Calu3 (cell line): ENCODE results near the gene ESRP2. TPM values are rescaled to one million over a fixed set of nuclear protein-coding genes. Genes with fewer than 3 reads are reported as not detected.

Source experiments
- BruUV-seq: library from RNA; stranded (reverse); fragments of 400-500 nt; replicated peaks from 2 replicates; lab custom pipeline; 2021; lab: Mats Ljungman, UMichigan
- CTCF ChIA-PET: fragments of 300-600 bp; sonication (Branson Sonifier 250); formaldehyde crosslinking; loops from one replicate; lab custom pipeline; 2022; ENCODE audit warnings: antibody characterized with exemption; lab: Charles Lee
- DNase-seq: peaks from one replicate; pipeline ENCODE4 v3.0.0; 2022
- H3K27ac Mint-ChIP-seq: one replicate; pipeline ENCODE4 v1.8.0; 2022; ENCODE audit warnings: mixed read lengths; ENCODE audit not compliant: unreplicated experiment
- H3K27me3 Mint-ChIP-seq: one replicate; pipeline ENCODE4 v1.8.0; 2022; ENCODE audit warnings: mixed read lengths; ENCODE audit not compliant: unreplicated experiment
- H3K36me3 Mint-ChIP-seq: one replicate; pipeline ENCODE4 v1.8.0; 2022; ENCODE audit warnings: mild to moderate bottlenecking, moderate library complexity, mixed read lengths; ENCODE audit not compliant: insufficient read depth, unreplicated experiment
- H3K4me1 Mint-ChIP-seq: one replicate; pipeline ENCODE4 v1.8.0; 2022; ENCODE audit warnings: mild to moderate bottlenecking, low read depth, mixed read lengths; ENCODE audit not compliant: unreplicated experiment
- H3K4me3 Mint-ChIP-seq: one replicate; pipeline ENCODE4 v1.8.0; 2022; ENCODE audit warnings: mild to moderate bottlenecking, low read depth, moderate library complexity, mixed read lengths; ENCODE audit not compliant: unreplicated experiment
- H3K9me3 Mint-ChIP-seq: one replicate; pipeline ENCODE4 v1.8.0; 2022; ENCODE audit warnings: low read depth, mixed read lengths; ENCODE audit not compliant: unreplicated experiment
- intact Hi-C: fragments of 100-400 bp; cut with micrococcal nuclease; formaldehyde crosslinking; loops from one replicate; pipeline ENCODE4 v1.10.0; 2022; ENCODE audit not compliant: unreplicated experiment
- total RNA-seq: library from RNA; stranded (reverse); gene quantifications from 2 replicates; pipeline ENCODE4 v1.2.3, GENCODE V29; 2022
- TF ChIP-seq, protein P1 (sequence below): fragments of 200-600 bp; IDR thresholded peaks from one replicate; pipeline ENCODE4 v1.8.0; 2022; ENCODE audit warnings: antibody characterized with exemption; ENCODE audit not compliant: unreplicated experiment

Gene ESRP2
- total RNA-seq, 1 experiment from 2014 or later = 100 TPM

DNA sequence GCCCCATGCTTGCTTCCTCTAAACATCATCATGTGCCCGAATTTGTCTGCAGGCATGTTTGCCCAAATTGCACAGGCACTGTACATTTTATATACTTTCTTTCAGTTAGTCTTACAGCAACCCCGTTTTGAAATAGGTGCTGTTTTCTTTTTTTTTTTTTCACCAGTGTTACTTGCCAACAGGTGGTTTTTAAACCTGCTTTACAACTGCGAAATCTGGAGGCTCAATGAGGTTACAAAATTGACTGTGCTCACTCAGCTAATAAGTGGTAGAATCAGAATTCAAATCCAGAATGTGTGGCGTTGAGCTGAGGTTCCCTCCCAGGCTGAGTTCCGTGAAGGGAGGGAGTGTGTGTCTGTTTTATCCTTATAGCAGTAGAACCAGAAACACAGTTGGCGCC lies 15.0 kb upstream of the ESRP2 start:
- BruUV-seq = no TSS peak
- Mint-ChIP-seq H3K36me3 (peaks cover 25% of the 10 kb centered on the region), H3K27ac (no peak overlapping the region), H3K9me3 (no peaks in the 10 kb centered on the region), H3K4me3 (no peak overlapping the region), H3K4me1 (peaks cover 9% of the 10 kb centered on the region), H3K27me3 (no peaks in the 10 kb centered on the region)
- TF ChIP-seq, protein P1, sequence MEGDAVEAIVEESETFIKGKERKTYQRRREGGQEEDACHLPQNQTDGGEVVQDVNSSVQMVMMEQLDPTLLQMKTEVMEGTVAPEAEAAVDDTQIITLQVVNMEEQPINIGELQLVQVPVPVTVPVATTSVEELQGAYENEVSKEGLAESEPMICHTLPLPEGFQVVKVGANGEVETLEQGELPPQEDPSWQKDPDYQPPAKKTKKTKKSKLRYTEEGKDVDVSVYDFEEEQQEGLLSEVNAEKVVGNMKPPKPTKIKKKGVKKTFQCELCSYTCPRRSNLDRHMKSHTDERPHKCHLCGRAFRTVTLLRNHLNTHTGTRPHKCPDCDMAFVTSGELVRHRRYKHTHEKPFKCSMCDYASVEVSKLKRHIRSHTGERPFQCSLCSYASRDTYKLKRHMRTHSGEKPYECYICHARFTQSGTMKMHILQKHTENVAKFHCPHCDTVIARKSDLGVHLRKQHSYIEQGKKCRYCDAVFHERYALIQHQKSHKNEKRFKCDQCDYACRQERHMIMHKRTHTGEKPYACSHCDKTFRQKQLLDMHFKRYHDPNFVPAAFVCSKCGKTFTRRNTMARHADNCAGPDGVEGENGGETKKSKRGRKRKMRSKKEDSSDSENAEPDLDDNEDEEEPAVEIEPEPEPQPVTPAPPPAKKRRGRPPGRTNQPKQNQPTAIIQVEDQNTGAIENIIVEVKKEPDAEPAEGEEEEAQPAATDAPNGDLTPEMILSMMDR = no peak
- CTCF ChIA-PET = interaction anchor here (0.6 to 0.9 kb wide), 2 partner anchors 11 to 68 kb away, joined by 4 read pairs; no protein-coding TSS in a partner anchor
- DNase-seq = no peak
- intact Hi-C loops = no loop called here

DNA sequence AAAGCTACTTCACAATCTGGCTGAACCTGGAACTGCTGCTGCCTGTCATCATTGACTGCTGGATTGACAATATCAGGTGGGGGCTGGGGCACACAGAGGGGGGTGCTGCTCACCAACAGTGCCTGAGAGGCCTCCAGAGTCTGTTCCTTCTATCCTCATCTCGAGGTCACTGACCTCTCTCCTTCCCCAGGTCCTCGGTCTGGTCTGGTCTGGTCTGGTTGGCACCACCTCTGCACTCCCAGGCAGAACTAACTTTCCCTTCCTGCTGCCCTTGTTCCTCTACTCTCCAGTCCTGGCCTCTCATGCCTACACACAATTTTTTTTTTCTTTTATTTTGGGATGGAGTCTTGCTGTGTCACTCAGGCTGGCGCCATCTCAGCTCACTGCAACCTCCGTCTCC lies 13.4 kb upstream of the ESRP2 start:
- CTCF ChIA-PET = no interaction called here
- Mint-ChIP-seq H3K27me3 (no peaks in the 10 kb centered on the region), H3K27ac (no peak overlapping the region), H3K36me3 (peaks cover 40% of the 10 kb centered on the region), H3K4me3 (no peak overlapping the region), H3K9me3 (no peaks in the 10 kb centered on the region), H3K4me1 (peaks cover 21% of the 10 kb centered on the region)
- BruUV-seq = no TSS peak
- TF ChIP-seq, protein P1 = no peak
- intact Hi-C loops = no loop called here
- no peak for DNase-seq

DNA sequence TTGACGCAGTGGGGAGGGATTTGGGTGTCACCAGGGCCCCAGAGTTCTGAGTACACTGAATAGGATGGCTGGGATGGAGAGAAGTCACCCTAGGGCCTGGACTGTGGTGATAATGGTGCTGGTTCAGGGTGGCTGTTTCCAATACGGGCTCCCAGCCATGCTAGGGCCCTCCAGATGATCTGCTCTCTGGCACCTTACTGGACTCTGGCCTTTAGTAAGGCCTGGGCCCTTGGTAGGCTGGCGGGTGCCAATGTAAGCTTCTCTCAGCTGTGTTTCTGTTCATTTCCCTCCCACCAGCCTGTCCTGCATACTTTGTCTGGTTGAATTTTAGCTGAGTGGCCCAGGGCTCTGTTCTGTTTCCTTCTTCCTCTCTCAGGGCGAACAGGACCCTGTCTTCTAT lies 12.0 kb upstream of the ESRP2 start:
- H3K36me3 Mint-ChIP-seq = peaks cover 45% of the 10 kb centered on the region
- no peak overlapping the region for H3K27ac Mint-ChIP-seq
- CTCF ChIA-PET = interaction anchor here (0.6 kb wide), 1 partner anchor 21 kb away, joined by 3 read pairs; no protein-coding TSS in a partner anchor
- intact Hi-C loops = no loop called here
- H3K4me1 Mint-ChIP-seq = peaks cover 25% of the 10 kb centered on the region
- TF ChIP-seq, protein P1 = no peak
- no TSS peak for BruUV-seq
- DNase-seq = no peak
- H3K9me3 Mint-ChIP-seq = no peaks in the 10 kb centered on the region
- no peaks in the 10 kb centered on the region for H3K27me3 Mint-ChIP-seq
- no peak overlapping the region for H3K4me3 Mint-ChIP-seq

DNA sequence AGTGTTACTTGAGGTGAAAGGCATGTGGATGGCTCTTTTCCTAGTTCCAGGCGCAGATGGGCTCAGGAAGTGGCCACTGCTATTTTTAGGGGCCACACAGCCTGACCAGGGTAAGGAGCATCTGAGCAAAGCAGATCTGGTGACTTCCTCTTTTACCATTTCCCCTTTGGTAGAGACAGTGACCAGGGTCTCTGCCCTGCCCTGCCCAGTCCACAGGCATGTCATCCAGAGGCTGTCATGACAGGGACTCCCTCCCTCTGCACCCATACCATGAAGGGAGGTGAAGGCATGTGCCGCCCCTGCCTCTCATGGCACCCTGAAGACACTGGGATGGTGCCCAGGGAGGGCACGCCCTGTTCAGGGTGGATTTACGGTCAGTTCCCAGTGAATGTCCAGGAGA lies 11.5 kb upstream of the ESRP2 start:
- H3K4me1 Mint-ChIP-seq = peaks cover 25% of the 10 kb centered on the region
- no peak for DNase-seq
- H3K27ac Mint-ChIP-seq = no peak overlapping the region
- peaks cover 50% of the 10 kb centered on the region for H3K36me3 Mint-ChIP-seq
- H3K4me3 Mint-ChIP-seq = no peak overlapping the region
- intact Hi-C loops = no loop called here
- no peaks in the 10 kb centered on the region for H3K27me3 Mint-ChIP-seq
- no peaks in the 10 kb centered on the region for H3K9me3 Mint-ChIP-seq
- CTCF ChIA-PET = no interaction called here
- TF ChIP-seq, protein P1 = no peak
- no TSS peak for BruUV-seq
